Measurements from ENCODE around the gene SLC2A13.

SLC2A13 gene

DNA sequence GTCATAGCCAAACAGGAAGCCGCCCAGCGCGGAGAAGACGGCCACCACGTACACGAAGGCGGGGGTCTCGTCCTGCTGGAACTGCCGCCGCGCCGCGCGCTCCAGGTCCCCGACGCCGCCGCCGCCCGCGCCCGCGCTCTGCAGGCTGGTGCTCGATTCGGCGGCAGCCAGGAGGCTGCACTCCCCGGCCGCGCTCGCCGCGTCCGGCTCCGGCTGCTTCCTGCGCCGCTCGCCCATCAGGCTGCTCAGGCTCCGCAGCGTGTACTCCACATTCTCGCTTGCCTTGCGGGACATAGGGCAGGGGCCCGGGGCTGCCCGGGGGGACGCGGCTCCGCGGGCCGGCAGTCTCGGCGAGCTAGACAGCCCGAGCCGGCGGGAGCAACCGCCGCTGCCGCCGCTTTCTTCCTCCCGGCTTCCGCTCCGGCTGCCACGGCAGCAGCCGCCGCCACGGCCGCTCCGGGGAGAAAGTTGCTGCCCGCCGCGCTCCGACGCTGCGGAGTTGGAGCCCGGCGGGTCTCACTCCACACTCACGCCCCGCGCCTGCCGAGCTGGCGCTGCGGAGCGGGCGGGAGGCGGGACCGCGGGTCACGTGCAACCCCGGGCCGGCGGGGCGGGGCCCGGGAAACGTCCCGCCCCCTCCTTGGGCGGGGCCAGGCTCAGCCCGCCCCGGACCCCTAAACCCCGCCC lies at the start of gene SLC2A13:
Gene SLC2A13, minus strand, starts transcription at position 567 of the 687 bp plus-strand sequence. Its CDS starts 273 bp downstream, at position 294.
- H3K4me3 ChIP-seq (ENCODE audit: low read depth, low read length), result peak within 1 kb of the TSS; percentile 64
- DNase-seq (ENCODE audit: low read depth), result peak; percentile 88
- TF ChIP-seq, protein P1, sequence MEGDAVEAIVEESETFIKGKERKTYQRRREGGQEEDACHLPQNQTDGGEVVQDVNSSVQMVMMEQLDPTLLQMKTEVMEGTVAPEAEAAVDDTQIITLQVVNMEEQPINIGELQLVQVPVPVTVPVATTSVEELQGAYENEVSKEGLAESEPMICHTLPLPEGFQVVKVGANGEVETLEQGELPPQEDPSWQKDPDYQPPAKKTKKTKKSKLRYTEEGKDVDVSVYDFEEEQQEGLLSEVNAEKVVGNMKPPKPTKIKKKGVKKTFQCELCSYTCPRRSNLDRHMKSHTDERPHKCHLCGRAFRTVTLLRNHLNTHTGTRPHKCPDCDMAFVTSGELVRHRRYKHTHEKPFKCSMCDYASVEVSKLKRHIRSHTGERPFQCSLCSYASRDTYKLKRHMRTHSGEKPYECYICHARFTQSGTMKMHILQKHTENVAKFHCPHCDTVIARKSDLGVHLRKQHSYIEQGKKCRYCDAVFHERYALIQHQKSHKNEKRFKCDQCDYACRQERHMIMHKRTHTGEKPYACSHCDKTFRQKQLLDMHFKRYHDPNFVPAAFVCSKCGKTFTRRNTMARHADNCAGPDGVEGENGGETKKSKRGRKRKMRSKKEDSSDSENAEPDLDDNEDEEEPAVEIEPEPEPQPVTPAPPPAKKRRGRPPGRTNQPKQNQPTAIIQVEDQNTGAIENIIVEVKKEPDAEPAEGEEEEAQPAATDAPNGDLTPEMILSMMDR (IDR thresholded peaks at IDR 0.05; ENCODE audit: low read depth, low read length), result no peak
- TF ChIP-seq MYC (IDR thresholded peaks at IDR 0.05; ENCODE audit: low read depth, low read length) (0 out of 2 replicates have a peak, but pooled peaks have one; percentile 35), POLR2A (IDR thresholded peaks at IDR 0.05; ENCODE audit: extremely low read depth, insufficient read length) (peak; percentile 81)
- TF ChIP-seq, protein P2, sequence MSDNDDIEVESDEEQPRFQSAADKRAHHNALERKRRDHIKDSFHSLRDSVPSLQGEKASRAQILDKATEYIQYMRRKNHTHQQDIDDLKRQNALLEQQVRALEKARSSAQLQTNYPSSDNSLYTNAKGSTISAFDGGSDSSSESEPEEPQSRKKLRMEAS (IDR thresholded peaks at IDR 0.05; ENCODE audit: low read depth, low read length), result peak; percentile 82

DNA sequence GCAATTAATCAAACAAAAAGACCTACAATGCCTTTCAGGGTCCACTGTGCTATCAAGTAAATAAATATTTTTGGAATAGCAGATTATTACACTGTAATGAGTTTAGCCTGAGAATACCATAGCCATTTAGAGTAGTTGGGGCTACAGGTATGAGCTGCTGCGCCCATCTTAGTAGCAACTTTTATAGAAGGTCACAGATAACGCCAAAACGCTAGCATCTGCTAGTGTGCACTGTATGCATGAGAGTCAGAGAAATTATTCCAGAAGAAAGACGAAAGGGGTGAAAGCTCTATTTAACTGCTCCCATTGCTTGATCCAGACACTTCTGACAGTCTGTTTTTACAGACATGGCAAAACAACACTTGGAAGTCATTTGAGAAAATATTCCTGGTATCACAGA lies 48.5 kb upstream of the SLC2A13 start:
- TF ChIP-seq MYC (IDR thresholded peaks at IDR 0.05; ENCODE audit: low read depth, low read length), result no peak
- TF ChIP-seq, protein P2 (IDR thresholded peaks at IDR 0.05; ENCODE audit: low read depth, low read length), result no peak
- no peak for TF ChIP-seq POLR2A (IDR thresholded peaks at IDR 0.05; ENCODE audit: extremely low read depth, insufficient read length)
- TF ChIP-seq, protein P1 (IDR thresholded peaks at IDR 0.05; ENCODE audit: low read depth, low read length), result no peak
- H3K4me3 ChIP-seq (ENCODE audit: low read depth, low read length), result no peak overlapping the region
- DNase-seq (ENCODE audit: low read depth), result no peak

DNA sequence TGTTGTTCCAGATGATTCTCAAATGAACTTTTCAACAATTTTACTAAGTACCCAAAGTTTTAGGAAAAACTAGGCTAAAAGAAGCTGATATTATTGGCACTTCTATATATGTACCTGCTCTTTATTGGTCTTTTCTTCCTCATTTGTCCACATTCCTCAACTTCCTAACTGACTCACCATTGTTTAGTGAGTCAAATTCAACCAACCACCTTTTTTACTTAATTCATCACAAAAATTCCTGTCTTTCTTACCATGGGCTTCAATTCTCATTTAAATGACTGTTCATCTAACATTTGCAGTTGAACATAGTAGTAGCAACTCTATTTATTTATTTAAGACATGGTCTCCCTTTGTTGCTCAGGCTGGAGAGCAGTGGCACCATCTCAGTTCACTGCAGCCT lies 47.6 kb upstream of the SLC2A13 start:
- no peak for TF ChIP-seq POLR2A (IDR thresholded peaks at IDR 0.05; ENCODE audit: extremely low read depth, insufficient read length)
- TF ChIP-seq, protein P2 (IDR thresholded peaks at IDR 0.05; ENCODE audit: low read depth, low read length), result no peak
- no peak for TF ChIP-seq MYC (IDR thresholded peaks at IDR 0.05; ENCODE audit: low read depth, low read length)
- TF ChIP-seq, protein P1 (IDR thresholded peaks at IDR 0.05; ENCODE audit: low read depth, low read length), result no peak
- no peak overlapping the region for H3K4me3 ChIP-seq (ENCODE audit: low read depth, low read length)
- DNase-seq (ENCODE audit: low read depth), result no peak

DNA sequence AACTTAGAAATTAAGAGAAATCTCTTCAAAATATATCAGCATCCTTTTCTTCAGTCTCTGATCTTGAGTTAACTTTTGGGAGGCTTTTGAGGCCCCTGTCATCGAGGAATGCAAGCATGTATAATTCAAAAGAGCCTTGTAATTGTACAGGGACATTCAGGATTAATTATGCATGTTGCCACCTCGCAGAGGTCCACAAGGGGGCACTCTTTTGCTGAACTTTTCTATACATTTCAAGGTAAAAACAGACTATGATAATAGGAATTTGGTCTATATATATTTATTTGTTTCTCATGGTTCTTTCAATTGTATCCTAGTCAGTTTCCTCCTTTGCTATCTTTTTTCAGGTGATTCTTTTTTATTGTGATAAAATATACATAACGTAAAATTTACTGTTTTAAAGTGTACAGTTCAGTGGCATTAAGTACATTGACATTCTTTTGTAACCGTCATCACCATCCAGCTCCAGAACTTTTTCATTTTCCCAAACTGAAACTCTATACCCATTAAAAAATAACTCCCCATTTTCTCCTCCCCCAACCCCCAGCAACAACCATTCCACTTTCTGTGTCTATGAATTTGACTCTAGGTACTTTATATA lies 47.0 kb upstream of the SLC2A13 start:
- no peak overlapping the region for H3K4me3 ChIP-seq (ENCODE audit: low read depth, low read length)
- DNase-seq (ENCODE audit: low read depth), result peak; percentile 78
- TF ChIP-seq, protein P2 (IDR thresholded peaks at IDR 0.05; ENCODE audit: low read depth, low read length), result no peak
- TF ChIP-seq, protein P1 (IDR thresholded peaks at IDR 0.05; ENCODE audit: low read depth, low read length), result peak; percentile 69
- TF ChIP-seq MYC (IDR thresholded peaks at IDR 0.05; ENCODE audit: low read depth, low read length) (no peak), POLR2A (IDR thresholded peaks at IDR 0.05; ENCODE audit: extremely low read depth, insufficient read length) (no peak)

DNA sequence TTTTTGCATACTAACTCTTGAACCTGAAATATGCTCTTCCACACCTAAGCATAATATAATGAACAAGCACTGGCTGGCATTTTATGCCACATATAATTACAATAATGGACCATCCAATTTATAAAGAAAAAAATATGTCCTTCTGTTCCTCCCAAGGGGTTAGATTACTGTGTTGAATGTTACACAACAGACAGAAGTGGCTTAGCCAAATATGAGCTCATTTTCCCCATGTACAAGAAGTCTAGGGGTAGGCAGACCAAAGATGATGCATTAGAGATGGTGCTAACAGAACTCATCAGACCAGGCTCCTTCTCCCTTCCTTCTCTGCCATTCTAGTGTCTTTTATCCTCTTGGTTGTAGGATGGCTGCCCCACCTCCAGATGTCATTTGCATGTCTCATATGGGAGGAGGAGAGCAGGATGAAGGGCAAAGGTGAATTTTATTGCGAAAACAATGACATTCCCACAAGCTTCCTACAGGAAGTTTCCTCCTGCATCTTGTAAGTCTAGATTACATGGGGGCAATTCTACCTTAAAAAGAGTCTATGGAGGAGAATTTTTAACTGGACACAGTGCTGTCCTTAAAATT lies 43.9 kb upstream of the SLC2A13 start:
- no peak overlapping the region for H3K4me3 ChIP-seq (ENCODE audit: low read depth, low read length)
- DNase-seq (ENCODE audit: low read depth), result no peak
- TF ChIP-seq, protein P2 (IDR thresholded peaks at IDR 0.05; ENCODE audit: low read depth, low read length), result no peak
- no peak for TF ChIP-seq POLR2A (IDR thresholded peaks at IDR 0.05; ENCODE audit: extremely low read depth, insufficient read length)
- TF ChIP-seq MYC (IDR thresholded peaks at IDR 0.05; ENCODE audit: low read depth, low read length), result no peak
- TF ChIP-seq, protein P1 (IDR thresholded peaks at IDR 0.05; ENCODE audit: low read depth, low read length), result no peak

Data from NB4 (cell line).